ENCODE results near the gene CCDC192.
"Not testable (repeated sequence)": the region's sequence is repeated elsewhere in the genome, so short reads cannot be mapped to it uniquely, and the experiment has no call there.

The CCDC192 gene, protein sequence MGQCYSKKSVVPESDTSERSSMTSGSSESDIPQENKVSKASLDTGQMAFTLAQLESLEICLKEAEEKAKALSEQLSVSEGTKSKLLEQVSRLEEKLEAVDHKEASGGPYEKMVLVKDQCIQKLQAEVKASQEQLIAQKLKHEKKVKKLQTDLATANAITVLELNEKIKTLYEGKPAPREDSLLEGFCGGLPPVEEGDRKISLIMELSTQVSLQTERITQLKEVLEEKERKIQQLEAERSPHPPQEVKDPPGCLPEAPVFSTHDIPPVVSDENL

DNA sequence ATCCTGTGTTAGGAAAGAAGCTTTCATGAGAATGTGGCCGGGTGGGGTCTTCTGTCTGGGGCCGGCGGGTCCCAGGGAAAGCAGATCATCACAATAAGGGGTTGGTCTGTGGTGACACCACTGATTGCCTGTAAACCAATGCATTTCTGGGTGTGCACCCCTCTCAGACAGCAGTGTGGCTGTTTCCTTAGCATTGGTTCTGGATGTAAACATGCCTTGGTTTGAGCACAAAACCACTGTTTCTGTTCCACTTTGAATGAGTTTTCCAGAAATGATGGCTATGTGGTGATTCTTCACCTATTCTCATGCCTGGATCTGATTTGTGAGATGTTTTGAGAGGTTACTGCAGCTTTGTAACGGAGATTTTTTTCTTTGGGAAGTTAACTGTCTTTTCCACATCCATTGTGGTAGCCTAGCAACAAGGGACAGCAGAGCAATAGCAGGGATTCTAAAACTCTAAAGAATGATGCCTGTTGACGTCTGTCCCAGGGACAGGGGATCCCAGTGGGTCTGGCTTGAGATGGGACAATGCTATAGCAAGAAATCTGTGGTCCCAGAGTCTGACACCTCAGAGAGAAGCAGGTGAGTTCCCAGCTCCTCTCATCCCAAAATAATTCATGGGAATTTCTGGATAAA lies at the start of gene CCDC192:
CCDC192 (plus strand) TSS at position 466 of the 636 bp plus-strand sequence; CDS start at position 521, 55 bp downstream.
- no peak for DNase-seq

DNA sequence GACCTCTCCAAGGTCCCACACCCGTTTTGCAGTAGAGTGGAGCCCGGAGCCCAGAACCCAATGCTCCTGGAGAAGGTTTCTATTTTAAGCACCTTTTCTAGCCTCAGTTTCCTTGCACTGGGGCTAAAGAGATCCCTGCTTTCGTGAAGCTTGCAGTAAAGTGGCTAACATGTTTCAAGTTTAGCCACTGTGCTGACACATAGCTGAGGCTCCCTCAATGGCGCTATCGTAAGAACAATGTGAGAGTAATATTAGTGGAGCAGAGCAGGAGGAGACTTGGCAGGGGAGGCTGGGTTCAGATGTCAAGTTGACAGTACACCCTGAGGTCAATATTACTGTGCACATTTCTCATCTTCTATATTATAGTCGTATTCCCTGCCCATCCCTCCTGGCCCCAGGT lies 46.4 kb upstream of the CCDC192 start:
- DNase-seq = no peak

DNA sequence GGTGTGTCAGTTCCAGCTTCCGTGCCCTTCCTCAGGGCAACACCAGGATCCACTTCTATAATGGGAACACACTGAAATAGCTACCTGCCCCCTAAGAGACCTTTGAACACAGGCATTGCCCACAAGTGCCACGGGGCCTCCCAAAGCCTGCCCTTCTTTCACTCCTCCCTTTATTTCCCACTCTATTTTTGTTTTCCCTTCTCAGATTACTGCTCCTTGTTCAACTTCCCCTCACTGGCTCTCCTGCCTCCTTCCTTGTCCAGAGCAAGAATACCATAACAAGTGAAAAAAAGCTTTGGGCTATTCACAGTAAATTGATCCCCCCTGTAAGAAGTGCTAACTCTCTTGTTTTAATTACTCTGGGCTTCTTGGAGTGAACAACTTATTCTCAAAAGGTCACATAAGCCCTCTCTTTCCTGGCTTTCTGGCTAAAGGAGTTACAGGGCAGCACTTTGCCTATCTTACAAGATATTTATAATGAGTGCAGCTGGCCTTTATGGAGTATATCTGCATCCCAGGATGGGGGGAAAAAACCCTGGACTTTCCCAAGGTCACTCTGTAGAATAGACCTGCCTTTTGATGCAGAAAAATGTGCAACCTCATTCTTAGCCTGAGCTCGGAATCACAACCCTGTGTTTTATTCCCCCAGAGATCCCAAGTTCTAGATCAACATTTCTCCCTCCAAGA lies 43.0 kb upstream of the CCDC192 start:
- DNase-seq = no peak

DNA sequence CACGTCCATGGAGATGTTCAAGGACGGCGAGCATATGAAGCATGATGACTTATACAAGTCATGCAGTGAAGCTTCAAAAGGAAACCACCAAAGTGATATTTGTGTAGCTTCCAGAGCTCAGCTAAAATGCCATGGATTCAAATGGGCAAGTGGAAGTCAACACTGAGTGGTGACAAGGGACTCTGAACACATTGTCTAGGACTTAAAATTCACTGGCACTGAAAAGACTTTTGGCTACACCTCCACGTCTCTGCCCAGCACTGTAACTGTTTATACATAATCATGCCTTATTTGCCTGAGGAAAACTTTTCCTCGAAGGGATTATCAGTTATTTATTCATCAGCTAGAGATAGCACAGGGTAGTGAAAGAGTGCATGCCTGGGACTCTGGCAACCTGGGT lies 39.1 kb upstream of the CCDC192 start:
- no peak for DNase-seq

DNA sequence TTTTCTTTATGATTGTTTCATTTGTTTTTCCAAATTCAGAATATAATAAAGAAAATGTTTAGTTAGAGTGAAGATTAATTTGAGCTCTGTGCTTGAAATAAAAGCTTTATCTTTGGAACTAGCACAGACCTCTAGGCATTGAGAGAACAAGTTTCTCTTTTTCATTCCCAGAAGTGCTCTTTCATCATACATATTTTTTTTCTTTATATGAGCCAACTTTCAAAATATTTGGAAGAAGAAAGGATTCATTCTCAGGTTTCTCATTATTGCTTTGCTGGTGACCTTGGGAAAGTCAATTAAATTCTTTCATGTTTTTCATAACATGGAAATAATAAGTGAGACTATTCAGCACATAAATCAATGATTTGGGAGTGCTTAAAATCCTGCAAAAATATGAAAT lies 37.5 kb upstream of the CCDC192 start:
- no peak for DNase-seq

DNA sequence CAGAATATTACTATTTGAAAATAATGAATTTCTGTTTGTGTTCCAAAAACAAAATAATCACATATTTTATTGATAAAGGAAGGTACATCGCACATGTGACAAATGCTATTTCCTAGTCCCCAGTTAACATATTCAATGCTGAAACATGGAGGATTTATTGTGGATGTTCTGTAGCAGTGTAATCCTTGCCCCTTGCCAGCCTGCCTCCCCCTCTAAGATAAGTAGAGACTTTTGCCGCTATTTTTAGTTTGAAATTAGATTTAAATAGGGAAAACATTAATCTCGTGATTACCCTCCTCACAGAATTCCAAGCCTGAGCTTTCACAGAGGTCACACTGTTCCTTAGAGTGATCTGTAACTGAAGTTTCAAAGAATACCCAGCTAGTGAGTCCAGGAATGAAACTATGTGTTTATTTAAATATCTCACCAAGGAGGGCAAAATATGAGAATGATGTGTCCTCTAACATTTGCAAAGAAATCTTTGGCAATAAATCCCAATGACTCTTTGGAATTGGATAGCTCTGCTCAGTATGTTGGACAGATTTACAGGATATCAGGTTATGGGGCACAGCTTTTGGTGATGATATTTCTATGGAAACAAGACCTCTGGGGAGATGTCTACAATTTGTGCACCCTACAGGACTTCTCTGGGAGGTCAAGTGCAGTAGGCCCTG lies 37.0 kb upstream of the CCDC192 start:
- DNase-seq = no peak

DNA sequence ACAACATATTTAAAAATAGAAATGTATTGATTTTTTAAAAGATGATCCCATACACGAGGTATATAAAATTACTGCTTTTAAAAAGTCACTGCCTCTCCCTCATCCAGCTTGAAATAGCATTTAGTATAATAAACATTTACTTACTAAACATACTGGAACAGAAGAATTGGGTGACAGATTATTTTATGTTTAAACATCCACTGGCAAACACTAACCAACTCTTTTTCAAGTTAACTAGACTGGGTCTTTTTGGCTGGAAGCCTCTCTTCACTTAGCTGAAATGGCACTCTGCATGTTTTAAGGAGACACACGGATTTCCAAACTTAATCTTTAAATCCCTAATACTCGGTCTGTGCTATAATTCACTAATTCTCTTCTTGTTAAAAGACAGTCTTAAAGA lies 35.3 kb upstream of the CCDC192 start:
- no peak for DNase-seq

DNA sequence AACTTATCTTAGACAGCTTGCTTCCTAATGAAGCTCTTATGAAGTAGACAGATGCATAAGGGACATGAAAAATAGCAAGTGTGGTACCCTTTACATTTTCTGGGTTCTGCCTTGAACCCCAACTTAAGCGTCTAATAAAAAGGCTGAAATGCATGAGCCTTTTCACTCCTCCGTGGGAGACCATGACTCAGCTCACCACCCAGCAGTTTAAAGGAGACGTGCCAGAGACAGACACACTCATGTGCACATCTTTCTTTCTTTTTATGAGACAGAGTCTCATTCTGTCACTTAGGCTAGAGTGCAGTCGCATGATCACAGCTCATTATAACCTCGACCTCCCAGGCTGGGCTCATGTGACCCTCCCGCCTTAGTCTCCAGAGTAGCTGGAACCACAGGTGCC lies 32.0 kb upstream of the CCDC192 start:
- no peak for DNase-seq

DNA sequence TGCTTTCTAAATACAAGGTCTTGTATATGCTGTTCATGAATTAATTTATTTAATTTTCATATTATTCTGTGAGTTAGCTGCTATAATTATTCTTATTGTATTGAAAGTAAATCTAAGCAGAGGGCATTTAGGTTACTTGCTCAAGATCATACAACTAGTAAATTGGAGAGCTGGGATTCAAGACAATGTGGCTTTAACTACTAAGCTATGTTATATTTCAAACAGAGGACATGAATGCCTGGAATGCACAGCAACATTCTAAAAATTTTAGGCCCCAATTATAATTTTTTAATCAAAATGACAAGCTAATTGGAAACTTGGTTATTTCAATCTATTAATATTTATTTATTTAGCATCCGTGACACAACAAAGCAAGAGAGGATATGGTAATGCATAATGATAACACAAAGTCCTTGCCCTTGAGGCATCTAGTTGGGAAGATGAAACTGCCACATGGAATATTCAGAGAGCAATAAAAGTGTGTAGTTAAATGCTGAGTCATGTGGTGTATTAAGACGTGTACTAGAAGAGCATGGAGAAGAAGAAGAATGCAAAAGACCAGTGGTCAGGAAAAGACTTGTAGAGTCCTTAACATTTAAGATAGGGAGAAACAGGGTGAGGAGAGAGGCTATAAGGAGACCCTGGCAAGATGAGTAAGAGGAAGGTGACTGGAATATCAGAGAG lies 29.9 kb upstream of the CCDC192 start:
- DNase-seq = no peak

DNA sequence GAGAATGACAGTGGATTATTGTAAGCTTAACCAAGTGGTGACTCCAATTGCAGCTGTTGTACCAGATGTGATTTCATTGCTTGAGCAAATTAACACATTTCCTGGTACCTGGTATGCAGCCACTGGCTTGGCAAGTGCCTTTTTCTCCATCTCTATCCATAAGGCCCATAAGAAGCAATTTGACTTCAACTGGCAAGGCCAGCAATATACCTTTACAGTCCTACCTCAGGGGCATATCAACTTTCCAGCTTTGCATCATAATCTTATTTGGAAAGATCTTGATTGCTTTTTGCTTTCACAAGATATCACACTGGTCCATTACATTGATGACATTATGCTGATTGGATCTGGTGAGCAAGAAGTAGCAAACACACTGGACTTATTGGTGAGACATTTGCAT lies 26.2 kb upstream of the CCDC192 start:
- not testable (repeated sequence) for DNase-seq

DNA sequence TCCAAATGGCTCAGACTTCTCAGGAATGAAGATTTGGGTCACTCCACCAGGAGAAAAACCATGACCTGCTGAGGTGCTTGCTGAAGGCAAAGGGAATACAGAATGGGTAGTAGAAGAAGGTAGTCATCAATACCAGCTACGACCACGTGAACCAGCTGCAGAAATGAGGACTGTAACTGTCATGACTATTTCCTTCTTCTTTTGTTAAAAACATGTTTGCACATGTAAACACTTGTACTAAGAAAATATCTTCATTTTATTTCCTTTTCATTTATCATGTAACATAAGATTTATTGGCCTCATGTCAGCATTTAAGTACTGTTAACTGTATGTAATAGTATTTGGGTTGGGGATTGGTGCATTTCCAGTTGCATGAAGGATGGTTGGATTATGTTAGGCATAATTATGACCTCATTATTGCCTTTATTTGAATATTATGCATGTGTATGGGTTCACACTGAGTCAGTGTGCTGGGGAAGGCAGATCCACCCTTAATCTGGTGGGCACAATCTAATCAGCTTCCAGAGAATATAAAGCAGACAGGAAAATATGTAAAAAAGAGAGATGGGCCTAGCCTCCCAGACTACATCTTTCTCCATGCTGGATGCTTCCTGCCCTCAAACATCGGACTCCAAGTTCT lies 23.4 kb upstream of the CCDC192 start:
- not testable (repeated sequence) for DNase-seq

DNA sequence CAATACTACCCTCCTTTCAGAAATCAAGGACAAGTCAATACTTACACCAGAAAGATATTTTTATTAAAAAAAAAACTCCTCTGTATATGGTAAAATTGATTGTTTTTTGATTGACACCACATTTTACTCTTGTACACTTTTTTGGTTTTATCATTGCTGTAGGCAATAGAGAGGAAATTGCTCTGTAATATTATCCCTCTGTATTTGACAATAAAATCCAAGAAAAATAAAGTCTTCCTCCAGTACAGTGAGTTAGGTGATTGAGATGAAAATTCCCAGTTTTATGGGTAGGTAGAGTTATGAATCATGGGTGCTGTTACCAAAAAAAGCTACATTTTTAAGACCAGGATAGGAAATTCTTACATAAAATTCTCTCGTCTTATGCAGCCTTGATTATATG lies 22.6 kb upstream of the CCDC192 start:
- no peak for DNase-seq

DNA sequence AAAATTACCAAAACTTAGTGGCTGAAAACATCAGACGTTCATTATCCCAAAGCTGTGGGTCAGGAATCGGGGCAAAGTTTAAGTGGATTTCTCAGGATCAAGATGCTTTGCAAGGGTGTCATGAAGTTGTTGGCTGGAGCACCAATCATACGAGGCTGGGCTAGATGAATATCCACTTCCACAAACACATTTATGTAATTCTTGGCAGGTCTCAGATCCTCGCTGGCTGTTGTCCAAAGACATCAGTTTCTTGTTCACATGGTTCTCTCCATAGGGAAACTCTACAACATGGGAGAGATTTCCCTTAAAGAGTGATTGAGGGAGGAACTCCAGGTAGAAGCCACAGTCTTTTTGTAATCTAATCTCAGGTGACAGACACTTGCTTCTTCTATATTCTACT lies 20.2 kb upstream of the CCDC192 start:
- DNase-seq = no peak

DNA sequence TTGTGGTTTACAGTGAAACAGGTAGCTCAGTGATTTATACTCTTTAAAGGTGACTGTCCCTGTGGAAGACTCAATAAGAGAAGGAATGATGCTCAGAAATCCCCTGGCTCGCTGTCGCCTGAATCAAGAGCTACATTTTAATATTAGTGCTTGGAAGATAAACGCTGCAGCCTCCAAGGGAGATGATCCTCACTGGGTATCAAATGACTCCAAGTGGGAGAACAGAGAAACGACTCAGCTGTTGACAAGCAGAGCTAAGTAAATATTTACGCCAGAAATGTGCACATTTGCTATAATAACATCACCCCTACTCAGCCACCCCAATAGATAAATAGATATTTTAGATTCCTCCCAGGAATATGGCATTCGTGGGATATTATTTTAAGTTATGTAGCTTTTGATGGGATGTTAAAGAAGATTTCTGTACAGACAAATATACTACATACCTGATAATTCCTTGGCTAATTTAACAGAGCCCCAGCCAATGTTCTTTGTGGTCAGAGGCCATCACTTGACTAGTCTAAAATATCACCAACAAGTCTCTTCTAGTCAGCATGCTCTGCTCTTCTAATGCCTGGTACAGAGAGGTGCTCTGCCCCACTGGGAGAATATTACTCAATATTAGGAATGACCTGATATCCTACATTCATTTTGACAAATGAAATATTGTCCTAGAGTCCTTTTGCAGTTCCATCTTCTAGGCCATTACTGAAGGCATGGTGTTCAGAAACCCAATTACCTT lies 18.3 kb upstream of the CCDC192 start:
- no peak for DNase-seq

DNA sequence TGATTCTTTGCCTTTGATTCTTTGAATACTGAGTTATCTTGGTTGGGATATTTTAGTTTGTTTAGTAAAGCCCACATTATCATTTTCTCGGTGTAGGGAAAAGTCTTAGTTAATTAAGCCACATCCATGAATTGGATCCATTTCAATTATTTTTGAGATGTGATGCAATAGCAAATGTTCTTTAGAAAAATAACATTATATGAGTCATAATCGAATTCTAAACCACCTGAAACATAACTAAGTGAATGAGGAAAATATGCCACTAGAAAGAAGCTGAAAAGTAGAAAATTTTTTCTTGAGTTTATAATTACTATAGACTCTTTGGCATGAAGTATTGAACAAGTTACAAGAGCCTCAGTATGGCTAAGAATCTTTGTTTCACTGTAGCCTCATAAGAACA lies 17.5 kb upstream of the CCDC192 start:
- no peak for DNase-seq

DNA sequence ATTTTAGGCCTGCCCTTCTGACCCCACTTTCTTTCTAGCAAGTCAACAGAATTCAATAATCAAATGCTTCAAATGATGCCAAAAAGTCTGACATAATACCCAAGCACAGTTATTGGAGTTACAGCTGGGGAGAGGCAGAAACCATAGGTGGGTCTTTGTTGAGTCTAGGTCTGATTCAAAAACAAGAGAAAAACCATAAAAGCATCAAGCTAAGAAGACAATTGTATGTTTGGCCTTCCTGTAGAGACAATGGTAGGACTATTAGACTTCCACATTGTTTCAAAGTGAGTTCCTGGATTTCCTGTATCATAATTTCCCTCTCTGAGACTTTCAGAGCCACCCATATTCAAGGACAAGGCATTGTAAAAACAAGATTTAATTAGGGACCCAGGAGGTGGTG lies 16.8 kb upstream of the CCDC192 start:
- no peak for DNase-seq

DNA sequence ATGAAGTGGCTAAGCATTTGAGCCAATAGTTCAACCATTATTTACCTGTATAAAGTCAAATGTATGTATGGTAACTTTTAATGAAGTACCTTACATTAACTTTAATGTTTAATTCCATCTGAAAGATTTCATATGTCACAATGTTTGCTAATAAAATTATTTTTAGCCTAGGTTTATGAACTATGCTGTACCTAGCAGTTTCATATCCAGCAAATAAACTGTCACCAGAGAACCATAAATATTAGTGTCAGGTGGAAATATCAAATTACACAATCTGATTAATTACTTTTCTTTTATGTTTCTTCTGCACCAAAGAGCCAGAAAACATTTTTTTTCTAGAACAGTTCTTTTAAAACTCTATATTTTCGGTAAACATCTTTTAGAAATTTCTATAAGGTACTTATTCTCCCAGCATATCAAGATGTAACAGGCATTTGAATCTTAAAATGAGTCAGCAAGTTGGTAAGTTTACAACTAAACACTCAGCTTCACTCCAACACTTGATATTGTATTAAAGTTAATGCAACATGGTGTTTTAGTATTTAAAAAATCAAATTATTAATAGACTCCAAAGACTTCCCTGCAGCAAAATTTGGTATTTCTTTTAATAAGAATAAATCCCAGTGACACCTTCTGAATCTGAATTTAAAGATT lies 8.5 kb upstream of the CCDC192 start:
- no peak for DNase-seq

DNA sequence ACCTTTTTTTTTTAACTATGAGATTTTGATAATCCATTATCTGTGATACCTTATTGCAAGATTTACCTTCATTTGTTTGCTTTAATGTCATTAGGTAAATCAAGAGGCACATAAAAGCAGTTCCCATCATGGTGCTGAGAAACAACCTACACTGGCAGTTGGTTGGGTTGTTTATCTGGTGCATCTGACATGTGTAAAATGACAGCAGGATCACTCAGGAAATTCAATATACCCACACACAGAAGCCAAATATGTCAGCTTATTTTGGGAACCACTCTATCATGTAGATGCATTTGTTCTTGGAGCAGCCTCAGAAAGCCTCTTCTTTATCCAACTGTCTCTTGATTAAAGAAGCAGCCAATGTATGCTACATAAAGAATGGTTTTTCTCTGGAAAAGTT lies 7.8 kb upstream of the CCDC192 start:
- DNase-seq = no peak

DNA sequence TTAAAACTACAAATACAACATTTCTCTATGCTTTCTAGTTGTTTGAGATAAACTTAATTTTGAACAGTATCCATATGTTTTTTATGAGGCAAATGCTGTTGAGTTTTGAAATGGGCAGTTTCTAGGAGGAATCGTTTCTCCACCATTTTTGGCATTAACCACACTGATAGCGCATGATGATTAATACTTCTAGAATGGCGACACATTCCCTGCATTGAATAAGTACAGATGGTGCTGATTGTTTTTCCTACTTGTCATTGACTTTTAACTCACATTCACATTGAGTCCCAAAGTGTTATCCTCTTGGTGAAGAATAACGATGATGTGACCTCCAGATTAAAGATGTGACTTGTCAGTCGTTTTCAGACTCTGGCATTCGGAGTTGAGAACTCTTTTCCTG lies 6.5 kb upstream of the CCDC192 start:
- DNase-seq = no peak

DNA sequence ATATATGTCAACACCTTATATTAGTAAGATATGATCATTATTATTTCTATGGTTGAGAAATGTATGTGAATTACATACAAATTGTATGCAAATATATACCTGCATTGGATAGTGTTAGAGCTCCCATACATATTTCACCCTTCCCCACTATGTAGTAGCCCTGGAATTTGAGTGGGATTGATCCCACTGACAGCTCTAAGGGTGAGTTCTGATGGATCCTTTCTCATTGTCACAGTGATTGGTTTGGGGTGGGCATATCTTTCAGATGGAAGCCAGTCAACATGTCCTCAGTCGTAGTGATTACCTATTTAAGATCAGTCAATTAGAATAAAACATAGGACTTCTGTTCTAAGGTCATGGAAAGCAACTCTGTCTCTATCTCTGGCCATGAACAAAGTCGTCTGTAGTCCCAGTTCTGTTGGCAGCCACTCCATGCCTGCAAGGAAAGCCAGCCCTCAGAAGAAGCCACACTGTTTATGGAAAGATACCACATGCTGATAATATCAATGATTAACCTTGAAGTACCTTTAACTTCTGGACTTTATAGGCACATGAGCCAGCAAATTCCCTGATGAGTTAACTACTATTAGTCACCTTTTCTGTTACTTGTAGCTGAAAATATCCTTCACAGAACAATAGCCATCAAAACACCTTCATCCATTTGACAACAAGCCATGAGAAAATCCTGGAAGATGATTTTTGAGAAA lies 5.1 kb upstream of the CCDC192 start:
- no peak for DNase-seq

DNA sequence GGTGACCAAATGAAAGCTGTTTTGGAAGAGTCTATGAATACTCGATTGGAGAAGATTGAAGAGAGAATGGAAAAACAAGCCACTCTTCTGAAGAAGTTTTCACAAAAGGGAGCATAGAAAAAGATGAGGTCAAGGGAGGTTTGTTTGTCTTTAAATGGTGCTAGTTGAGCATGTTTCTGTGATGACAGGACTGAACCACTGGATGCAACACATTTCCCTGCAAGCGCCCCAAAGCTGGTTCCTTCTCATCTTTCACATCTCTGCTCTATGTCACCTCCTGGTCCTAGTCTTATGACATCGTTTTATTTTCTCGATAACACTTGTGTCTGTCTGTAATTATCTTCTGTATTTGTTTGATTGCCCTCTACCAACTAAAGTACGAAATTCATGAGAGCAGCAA lies 3.8 kb upstream of the CCDC192 start:
- no peak for DNase-seq

Measured in NCI-H1092 (cell line).